NCI-H2107 treated with DMSO at 0.1 percent for 48 hours (cell line): ENCODE data around the gene NOSIP.
A peak's percentile ranks its signal among the peaks of the same experiment; 100 is the strongest.

Experiments used
- DNase-seq: peaks from one replicate; lab custom pipeline; 2025; ENCODE audit not compliant: unreplicated experiment; lab: John Stamatoyannopoulos, UW

NOSIP gene

DNA sequence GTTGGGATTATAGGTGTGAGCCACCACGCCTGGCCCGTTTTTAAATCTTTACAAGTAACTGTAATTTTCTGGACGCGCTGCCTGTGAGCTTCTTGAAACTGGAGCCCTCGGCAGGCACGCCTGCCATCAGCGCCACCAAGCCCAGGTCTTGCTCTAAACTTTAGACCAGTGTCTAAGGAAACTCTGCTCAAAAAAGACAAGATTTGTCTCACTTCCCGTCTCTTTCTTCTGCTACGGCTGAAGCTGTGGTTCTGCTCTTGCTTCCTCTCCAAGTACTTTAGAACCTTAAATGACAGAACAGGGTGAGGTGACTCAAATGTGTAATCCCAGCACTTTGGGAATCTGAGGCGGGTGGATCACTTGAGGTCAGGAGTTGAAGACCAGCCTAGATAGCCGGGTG, 27.6 kb downstream of the NOSIP start:
- no peak for DNase-seq

DNA sequence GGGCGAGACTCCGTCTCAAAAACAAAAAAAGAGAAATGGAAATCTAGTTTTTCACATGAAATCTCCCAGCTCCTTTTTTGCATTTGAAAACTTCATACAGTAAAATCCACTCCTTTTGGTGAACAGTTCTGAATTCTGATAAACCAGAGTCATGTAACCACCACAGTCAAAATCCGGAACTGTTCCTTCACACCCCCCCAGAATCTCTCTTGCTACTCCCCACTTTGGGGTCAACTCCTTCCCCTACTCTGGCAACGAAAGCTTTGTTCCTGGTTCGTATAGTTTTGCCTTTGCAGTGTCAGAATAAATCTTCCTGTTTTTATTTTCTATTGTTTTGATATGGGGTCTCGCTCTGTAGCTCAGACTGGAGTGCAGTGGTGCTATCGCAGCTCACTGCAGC, 28.8 kb downstream of the NOSIP start:
- DNase-seq = no peak

DNA sequence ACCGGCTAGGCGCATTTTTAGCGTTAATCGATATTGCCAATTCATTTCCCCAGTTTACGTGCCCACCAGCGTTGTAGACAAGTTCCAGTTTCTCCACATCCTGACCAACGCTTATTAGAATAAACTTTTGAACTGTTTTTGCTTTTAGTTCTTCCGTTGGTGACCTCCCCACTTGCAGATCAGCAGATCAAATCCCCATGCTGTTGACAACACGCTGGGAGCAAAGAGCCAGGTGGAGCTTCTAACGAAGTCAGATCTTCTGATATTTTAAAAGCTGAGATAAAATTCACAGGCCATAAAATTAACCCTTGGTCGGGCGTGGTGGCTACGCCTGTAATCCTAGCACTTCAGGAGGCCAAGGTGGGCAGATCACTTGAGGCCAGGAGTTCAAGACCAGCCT, 31.3 kb downstream of the NOSIP start:
- no peak for DNase-seq

DNA sequence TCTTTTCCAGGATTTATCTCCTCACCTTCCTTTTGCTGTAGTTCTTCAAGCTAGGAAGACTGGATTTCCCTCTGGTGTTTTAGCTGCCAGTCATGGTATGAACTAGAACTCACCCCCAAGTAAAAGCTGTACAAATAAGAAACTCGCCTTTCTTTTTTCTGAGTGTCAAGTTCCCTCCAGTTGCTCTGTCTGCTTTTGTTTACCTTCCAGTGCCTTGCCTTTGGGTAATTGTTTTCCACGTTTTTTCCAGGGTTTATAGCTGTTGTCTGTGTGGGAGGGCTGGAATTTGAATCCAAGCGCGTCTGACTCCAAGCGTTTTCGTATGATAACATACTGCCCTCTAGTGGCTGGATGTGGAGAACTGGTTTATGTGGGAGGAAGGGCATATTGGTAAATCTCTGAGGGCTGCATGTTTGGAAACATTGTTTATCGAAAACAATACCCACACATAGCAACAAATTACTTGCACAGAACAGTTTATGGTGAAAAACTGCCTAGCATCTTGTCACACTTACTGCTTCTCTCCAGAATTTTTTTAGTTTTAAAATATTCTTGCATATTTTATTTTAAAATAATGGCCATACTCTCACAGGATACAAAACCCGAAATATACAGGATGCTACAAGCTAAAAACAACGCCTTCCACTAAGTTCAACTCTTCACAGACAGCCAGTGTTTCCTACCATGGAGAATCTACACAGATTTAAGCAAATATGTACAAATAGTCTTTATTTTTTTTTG, 33.4 kb downstream of the NOSIP start:
- peak; percentile 94 for DNase-seq

DNA sequence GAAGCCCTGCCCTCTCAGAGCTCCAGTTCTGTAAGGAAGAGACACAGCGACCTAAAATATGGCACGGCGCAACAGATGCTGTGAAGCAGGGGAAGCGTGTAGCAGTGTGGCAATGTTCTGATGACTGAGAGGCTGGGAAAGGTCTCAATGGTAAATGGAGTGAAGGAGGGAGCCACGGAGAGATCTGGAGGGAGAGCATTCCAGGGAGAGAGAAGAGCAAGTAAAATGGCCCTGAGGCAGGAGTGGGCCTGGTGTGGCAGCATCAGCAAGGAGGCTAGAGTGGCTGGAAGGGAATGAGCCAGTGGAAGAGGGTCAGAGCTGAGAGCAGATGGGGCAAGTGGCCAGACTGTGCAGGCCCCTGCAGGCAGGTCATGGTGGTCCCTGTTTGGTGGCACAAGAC, 36.2 kb downstream of the NOSIP start:
- DNase-seq = no peak

DNA sequence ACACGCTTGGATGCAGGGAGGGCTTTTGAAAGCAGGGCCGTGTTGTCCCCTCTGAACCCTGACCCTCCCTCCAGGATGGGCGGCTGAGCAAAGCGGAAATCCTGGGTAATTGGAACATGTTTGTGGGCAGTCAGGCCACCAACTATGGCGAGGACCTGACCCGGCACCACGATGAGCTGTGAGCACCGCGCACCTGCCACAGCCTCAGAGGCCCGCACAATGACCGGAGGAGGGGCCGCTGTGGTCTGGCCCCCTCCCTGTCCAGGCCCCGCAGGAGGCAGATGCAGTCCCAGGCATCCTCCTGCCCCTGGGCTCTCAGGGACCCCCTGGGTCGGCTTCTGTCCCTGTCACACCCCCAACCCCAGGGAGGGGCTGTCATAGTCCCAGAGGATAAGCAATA, 37.3 kb downstream of the NOSIP start:
- no peak for DNase-seq

DNA sequence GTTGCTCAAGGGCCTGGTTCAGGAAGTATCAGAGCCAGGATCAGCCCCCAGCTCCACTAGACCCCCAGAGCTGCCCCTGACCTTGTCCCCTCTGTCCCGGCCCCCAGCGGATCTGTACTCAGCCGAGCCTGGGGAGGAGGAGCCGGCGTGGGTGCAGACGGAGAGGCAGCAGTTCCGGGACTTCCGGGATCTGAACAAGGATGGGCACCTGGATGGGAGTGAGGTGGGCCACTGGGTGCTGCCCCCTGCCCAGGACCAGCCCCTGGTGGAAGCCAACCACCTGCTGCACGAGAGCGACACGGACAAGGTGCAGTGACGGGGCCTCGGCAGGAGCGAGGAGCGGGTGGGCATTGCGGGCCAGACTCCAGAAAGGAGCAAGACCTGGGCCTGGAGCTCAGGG, 37.9 kb downstream of the NOSIP start:
- DNase-seq = no peak

DNA sequence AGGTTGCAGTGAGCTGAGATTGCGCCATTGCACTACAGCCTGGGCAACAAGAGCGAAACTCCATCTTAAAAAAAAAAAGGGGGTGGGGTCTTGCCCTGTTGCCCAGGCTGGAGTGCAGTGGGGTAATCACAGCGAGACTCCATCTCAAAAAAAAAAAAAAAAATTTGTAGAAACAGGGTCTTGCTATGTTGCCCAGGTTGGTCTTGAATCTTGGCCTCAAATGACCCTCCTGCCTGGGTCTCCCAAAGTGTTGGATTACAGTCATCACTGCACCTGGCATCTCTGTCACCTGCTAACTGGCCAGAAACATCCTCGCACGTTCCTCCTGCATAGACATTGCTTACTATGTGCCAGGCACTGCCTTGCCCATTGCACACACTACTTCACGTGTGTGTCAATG, 38.4 kb downstream of the NOSIP start:
- no peak for DNase-seq

DNA sequence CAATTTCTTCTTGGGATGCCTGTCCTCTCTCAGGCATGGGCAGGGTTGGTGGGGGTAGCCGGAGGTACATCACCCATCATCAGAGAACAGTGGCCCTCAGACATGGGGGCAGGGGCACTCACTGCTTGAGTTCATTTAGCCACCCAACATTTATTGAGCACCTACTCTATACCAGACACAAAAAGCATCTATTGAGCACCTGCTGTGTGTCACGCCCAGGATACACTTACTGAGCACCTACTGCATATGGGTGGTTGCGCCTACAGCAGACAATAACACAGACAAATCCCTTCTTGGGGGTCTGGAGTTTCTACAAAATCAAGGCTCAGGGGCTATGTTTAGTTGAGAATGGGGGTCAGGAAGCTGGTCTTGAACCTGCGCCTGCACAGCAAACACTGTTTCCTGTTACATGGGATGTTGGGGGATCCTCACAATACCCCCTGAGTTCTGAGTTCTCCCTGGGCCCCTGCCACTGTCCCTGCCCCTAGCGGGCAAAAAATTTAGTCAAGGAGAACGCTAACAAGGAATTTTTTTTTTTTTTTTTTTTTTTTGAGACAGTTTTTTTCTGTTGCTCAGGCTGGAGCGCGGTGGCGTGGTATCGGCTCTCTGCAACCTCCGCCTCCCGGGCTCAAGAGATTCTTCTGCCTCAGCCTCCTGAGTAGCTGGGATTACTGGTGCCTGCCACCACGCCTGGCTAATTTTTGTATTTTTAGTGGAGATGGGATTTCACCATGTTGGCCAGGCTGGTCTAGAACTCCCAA, 41.0 kb downstream of the NOSIP start:
- DNase-seq = no peak

DNA sequence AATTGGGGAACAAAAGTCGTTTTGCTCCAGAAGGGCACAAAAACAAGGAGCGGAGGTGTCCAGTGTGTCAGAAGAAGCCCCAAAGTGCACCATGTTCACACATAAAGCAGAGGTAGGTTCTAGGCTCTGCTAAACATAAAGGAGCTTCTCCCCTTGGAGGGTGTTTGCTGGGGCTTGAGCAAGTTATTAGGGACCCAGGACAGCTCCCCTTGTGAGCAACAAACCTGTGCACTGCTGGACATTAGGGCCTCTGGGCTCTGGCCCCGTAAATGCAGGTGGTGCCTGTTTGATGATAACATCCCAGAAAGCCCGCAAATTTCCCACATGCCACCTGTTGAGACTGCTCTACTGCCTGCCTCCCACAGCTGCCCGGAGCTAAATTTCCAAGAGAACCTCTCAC, 41.7 kb downstream of the NOSIP start:
- DNase-seq = no peak

DNA sequence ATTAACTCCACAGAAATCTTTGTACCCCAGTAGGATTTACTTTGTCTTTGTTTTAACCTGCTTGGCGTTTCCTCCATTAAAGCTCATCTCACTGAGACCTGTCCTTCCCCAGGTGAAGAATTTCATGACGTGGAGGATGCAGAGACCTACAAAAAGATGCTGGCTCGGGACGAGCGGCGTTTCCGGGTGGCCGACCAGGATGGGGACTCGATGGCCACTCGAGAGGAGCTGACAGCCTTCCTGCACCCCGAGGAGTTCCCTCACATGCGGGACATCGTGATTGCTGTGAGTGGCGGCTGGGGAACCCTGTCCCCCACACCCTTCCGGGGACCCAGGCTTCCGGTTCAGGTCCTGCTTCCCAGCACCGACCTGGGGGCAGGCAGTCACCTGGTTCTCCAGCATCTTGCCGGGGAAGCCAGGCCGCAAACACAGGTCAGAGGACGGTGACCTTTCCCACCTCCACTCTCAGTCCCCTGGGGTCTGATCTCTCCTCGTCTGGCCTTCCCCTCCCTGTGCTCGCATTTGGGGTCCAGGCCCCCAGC, 43.4 kb downstream of the NOSIP start:
- DNase-seq = no peak

DNA sequence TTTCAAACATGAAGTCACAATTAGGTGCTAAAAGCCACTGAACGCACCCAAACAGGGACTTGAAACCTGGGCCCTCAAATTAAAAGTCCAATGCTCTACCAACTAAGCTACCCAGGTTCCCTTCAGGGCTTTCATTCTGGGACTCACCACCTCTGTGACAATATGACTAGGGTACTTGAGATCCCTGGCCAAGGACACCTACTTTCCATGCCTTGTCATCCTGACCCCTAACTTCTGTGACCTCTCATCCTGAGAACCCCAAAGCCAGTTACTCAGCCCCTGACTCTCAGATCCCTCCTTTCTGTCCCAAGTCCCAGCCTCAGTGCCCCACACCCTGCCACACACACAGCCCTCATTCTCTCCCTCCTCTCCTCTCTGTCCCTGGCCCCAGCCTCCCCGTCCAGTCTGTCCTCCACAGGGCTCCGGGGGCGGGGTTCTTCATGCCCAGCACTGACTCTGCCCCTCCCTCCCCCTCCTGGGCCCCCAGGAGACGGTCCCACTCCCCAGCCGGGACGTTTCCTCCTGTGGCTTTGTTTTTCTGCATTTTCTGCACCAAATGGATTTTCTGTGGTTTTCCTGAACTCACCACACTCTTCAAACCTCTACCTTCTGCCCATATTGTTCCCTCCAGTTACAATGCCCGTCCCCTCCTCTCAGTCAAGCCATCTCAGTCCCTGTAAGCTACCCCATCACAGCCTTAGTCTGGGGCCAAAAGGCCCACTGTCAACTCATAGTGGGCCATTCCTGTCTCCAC, 45.5 kb downstream of the NOSIP start:
- DNase-seq = no peak

DNA sequence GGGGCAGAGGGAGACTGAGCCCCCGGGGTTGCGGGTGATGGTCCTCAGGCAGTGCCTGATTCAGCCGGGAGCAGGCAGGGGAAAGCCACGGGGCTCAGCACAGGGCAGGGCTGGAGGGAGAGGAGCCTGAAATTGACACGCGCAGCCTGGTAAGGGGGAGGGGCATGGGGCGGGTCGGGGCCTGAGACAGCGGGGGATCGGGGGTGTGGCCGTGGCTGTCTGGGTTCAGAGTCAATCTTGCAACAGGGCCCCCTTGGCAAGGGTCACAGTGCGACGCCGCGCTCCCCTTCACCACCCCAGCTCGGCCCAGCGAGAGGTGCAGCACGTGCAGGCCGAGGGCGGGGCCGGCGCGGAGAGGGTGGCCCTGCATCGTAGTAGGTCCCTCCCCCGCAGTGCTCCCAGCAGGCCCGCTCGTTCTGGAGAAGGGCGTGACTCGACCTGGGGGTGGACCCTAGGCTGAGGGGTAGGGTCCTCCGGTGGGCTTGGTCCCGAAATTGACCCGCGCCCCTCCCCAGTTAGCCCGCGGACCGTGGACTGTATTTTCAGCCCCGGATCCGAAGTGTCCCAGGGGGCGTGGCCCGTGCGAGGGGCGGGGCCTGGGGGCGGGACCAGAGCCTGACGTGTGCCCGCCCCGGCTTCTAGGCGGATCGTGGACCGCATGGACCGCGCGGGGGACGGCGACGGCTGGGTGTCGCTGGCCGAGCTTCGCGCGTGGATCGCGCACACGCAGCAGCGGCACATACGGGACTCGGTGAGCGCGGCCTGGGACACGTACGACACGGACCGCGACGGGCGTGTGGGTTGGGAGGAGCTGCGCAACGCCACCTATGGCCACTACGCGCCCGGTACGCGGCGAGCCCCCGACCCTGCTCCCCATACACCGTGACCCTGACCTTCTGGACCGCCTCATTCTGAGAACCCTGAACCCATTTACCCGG, 46.5 kb downstream of the NOSIP start:
- DNase-seq = no peak

DNA sequence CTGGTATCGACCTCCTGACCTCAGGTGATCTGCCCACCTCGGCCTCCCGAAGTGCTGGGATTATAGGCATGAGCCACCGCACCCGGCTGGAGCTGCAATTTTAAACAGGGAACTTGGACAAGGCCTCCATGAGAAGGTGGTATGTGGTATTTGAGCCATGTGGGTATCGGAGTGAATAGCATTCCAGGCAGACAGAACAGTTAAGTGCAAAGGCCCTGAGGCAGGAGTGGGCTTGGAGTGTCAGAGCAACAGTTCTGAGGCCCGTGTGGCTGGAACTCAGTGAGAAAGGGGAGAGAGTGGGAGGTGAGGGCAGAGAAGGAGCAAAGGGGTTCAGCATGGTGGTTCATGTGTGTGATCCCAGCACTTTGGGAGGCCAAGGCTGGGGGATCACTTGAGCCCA, 49.6 kb downstream of the NOSIP start:
- DNase-seq = no peak

DNA sequence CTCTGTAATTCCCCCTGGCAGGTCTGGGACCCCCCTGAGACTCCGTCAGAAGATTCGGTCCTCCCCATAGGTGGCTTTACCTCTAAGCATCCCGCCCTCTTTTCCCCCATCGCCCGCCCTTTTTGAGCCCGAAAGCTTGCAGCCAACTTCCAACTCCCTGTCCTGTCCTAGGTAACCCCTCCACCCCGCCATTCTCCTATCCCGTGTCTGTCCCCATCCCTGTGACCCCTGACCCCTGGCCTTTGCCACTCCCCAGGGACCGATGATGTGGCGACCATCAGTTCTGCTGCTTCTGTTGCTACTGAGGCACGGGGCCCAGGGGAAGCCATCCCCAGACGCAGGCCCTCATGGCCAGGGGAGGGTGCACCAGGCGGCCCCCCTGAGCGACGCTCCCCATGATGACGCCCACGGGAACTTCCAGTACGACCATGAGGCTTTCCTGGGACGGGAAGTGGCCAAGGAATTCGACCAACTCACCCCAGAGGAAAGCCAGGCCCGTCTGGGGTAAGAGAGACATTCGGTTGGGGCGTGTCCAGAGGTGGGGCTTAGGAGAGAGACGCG, 52.1 kb downstream of the NOSIP start:
- DNase-seq = no peak

DNA sequence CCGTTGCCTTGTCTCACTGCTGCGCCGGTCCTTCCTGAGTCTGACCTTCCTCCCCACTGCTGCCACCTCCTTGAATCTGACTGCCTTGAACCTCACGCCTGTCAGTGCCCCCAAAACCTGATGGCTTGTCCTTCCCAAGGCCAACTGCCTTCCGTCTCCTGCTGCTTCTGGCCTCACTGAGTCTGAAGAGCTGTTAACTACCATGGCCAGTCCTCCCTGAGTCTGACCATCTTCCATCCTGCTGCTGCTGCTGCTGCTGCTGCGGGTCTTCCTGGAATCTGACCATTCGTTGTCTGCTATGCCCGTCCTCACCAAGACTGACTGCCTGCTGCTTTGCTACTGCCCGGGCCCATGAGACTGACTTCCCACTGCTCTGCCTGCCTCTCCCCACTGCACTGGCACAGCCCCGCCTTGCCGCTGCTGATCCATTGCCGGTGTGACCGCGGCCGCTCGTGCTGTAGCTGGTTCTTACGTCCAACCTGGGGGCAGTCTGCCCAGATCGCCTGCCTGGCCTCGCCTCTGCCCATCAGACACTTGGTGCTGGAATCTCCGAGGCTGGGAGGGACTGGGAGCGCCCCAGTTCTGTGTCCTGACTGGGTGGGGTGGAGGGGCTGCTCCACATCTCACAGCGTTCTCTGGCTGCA, 55.4 kb downstream of the NOSIP start:
- no peak for DNase-seq

DNA sequence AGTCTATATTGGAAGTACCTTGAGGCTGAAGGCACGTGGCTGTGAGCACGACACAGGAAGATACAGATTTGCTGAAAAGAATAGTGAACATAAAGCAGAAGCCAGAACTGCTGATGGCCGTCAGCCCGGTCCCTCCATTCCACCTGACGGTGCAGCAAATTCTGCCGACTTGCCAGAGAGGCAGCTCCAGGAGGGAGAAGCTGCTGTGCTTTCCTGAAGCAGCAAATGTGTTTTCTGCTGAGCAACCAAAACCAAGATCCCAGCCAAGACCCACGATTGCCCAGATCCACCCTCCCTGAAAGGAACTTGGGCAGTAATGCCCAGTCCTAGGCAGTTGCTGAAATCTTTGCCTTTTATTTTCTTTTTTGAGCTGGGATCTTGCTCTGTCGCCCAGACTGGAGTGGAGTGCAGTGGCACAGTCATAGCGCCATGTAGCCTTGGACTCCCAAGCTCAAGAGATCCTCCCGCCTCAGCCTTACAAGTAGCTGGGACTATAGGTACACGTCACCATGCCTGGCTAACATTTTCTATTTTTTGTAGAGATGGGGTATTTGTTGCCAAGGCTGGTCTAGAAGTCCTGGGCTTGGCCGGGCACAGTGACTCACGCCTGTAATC, 59.5 kb downstream of the NOSIP start:
- no peak for DNase-seq

DNA sequence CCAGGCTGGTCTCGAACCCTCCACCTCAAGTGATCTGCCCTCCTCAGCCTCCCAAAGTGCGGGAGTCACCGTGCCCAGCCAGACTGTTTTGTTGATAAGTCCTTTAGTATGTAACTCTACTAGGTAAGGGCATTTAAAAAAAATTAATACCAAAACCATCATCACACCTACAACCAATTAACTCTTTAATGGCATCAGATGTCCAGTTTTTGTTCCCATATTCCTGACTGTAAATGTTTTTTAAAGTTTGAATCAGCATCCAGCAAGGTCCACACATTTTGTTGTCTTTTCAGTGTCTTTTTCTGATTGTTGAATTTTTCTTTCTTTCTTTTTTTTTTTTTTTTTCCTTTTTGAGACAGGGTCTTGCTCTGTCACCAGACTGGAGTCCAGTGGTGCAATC, 62.3 kb downstream of the NOSIP start:
- DNase-seq = no peak

DNA sequence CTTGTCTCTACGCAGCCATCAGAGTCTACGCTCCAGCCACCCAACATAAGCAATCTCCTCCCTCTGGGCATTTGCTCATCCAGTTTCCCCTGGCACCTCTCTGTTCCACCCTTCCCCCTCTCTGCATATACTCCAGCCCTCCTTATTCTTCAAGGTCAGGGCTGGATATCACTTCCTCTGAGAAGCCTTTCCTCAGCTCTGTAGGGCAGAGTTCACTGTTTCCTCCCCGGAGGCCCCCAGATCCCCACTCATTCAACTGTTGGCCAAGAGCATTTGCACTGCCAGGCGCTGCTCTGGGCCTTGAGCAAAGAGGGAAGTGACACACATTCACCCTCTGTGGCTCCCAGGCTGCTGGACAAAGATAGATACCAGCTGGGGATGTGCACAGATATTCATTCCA, 64.6 kb downstream of the NOSIP start:
- DNase-seq = no peak
